Endodermal cell (in vitro differentiated cells): ENCODE data around the gene GDF15. TPM values are rescaled to one million over a fixed set of nuclear protein-coding genes. Genes with fewer than 3 reads are reported as not detected.

ENCODE experiments used
- DNase-seq: peaks from one replicate; pipeline ENCODE4 v3.0.0-alpha.2; 2017
- H3K27ac ChIP-seq: 2 replicates; pipeline ENCODE4 v1.5.1; 2013; ENCODE audit warnings: mild to moderate bottlenecking, low read depth, low read length, moderate library complexity
- H3K27me3 ChIP-seq: 2 replicates; pipeline ENCODE4 v1.6.1; 2013; ENCODE audit warnings: mild to moderate bottlenecking, low read length, moderate library complexity; ENCODE audit not compliant: insufficient read depth, control insufficient read depth, poor library complexity, severe bottlenecking
- H3K36me3 ChIP-seq: 2 replicates; pipeline ENCODE4 v1.7.0; 2013; ENCODE audit warnings: mild to moderate bottlenecking, low read length, moderate library complexity; ENCODE audit not compliant: control insufficient read depth, insufficient read depth
- H3K4me1 ChIP-seq: one replicate; pipeline ENCODE4 v1.7.0; 2013; ENCODE audit warnings: low read length; ENCODE audit not compliant: control insufficient read depth, insufficient read depth
- H3K4me3 ChIP-seq: 2 replicates; pipeline ENCODE4 v1.5.1; 2013; ENCODE audit warnings: mild to moderate bottlenecking, low read length, moderate library complexity
- H3K9ac ChIP-seq: 2 replicates; pipeline ENCODE4 v1.6.1; 2013; ENCODE audit warnings: mild to moderate bottlenecking, low read length, moderate library complexity; ENCODE audit not compliant: poor library complexity, severe bottlenecking; ENCODE audit errors: extremely low read depth
- H3K9me3 ChIP-seq: 2 replicates; pipeline ENCODE4 v1.6.1; 2013; ENCODE audit warnings: mild to moderate bottlenecking, low read length, moderate library complexity; ENCODE audit not compliant: control insufficient read depth
- H3K27ac Mint-ChIP-seq: 2 replicates; pipeline ENCODE4 v1.8.0; 2020; ENCODE audit warnings: mixed read lengths
- H3K27me3 Mint-ChIP-seq: 2 replicates; pipeline ENCODE4 v1.8.0; 2021; ENCODE audit warnings: mild to moderate bottlenecking, mixed read lengths; ENCODE audit not compliant: insufficient read depth
- H3K36me3 Mint-ChIP-seq: 2 replicates; pipeline ENCODE4 v1.8.0; 2020; ENCODE audit warnings: low read depth, mixed read lengths
- H3K4me1 Mint-ChIP-seq: 2 replicates; pipeline ENCODE4 v1.8.0; 2020; ENCODE audit warnings: mixed read lengths
- H3K4me3 Mint-ChIP-seq: 2 replicates; pipeline ENCODE4 v1.8.0; 2020; ENCODE audit warnings: mild to moderate bottlenecking, moderate library complexity, mixed read lengths
- H3K9me3 Mint-ChIP-seq: 2 replicates; pipeline ENCODE4 v1.8.0; 2020; ENCODE audit warnings: mild to moderate bottlenecking, mixed read lengths
- CTCF ChIP-seq: fragments of 200-600 bp; sonication (generic); conservative IDR thresholded peaks from 2 replicates; pipeline ENCODE4 v1.5.0; 2021; ENCODE audit warnings: antibody characterized with exemption, mild to moderate bottlenecking
- WGBS, 2 experiments: methylation state at CpG; one replicate each; pipeline versions ENCODE4 v1.1.5 to v1.1.7; 2013; ENCODE audit warnings: missing lambda C conversion rate in 2 of 2, mixed read lengths in 1 of 2; ENCODE audit not compliant: insufficient coverage in 1 of 2, insufficient read length in 1 of 2; 5-methylcytosine and 5-hydroxymethylcytosine counted together
- total RNA-seq, 2 donors: library from RNA; stranded (reverse); fragmentation: NEBNext Ultra II Directional in 1 of 2; extraction: Animal tissue kit (Norgen Biotek cat#: 25700) in 1 of 2; gene quantifications; 2 replicates in 1 of 2; 3 replicates in 1 of 2; pipeline ENCODE4 v1.2.1, GENCODE V29; 2021

Gene GDF15
- total RNA-seq, 2 donors from 2014 or later: 0.90 to 2.2 TPM

GRCh38 chr19:18340190-18340989 is 45.6 kb upstream of the GDF15 start, which contains the start of gene PGPEP1:
TSS of gene PGPEP1 (plus strand) at chr19:18340598. CDS start at chr19:18340682, 84 bp downstream.
- Histone ChIP-seq H3K36me3 (no peaks in the 10 kb centered on the region), H3K27me3 (no peaks in the 10 kb centered on the region), H3K4me3 (peak within 1 kb of the TSS; percentile 87), H3K4me1 (no peaks in the 10 kb centered on the region), H3K9ac (peak within 1 kb of the TSS; percentile 38), H3K27ac (peak within 1 kb of the TSS; percentile 89), H3K9me3 (no peaks in the 10 kb centered on the region)
- WGBS, 2 experiments: 7 to 15% methylated on average over 36 to 69 of the region's 69 CpGs
- Mint-ChIP-seq H3K4me1 (peaks cover 9% of the 10 kb centered on the region), H3K27me3 (peaks cover 2% of the 10 kb centered on the region), H3K4me3 (peak within 1 kb of the TSS; percentile 71), H3K27ac (no peak within 1 kb of the TSS), H3K9me3 (no peaks in the 10 kb centered on the region), H3K36me3 (no peaks in the 10 kb centered on the region)
- no peak for TF ChIP-seq CTCF
- peak; percentile 92 for DNase-seq

GRCh38 chr19:18340990-18341868 is 44.7 kb upstream of the GDF15 start:
- H3K27ac Mint-ChIP-seq: no peak overlapping the region
- H3K9me3 ChIP-seq: no peaks in the 10 kb centered on the region
- H3K27me3 ChIP-seq: no peaks in the 10 kb centered on the region
- H3K9ac ChIP-seq: peak overlapping the region; percentile 38
- H3K36me3 ChIP-seq: no peaks in the 10 kb centered on the region
- H3K36me3 Mint-ChIP-seq: no peaks in the 10 kb centered on the region
- peak; percentile 75 for DNase-seq
- WGBS, 2 experiments: 0 to 2% methylated on average over 2 to 17 of the region's 18 CpGs
- peak overlapping the region; percentile 89 for H3K27ac ChIP-seq
- TF ChIP-seq CTCF: no peak
- H3K9me3 Mint-ChIP-seq: no peaks in the 10 kb centered on the region
- peaks cover 10% of the 10 kb centered on the region for H3K4me1 Mint-ChIP-seq
- H3K4me1 ChIP-seq: no peaks in the 10 kb centered on the region
- H3K27me3 Mint-ChIP-seq: peaks cover 2% of the 10 kb centered on the region
- peak overlapping the region; percentile 87 for H3K4me3 ChIP-seq
- H3K4me3 Mint-ChIP-seq: peak overlapping the region; percentile 71

- Mint-ChIP-seq H3K27me3 (peaks cover 2% of the 10 kb centered on the region), H3K9me3 (no peaks in the 10 kb centered on the region), H3K27ac (no peak overlapping the region), H3K4me3 (peak overlapping the region; percentile 71), H3K4me1 (peaks cover 11% of the 10 kb centered on the region), H3K36me3 (no peaks in the 10 kb centered on the region)
- Histone ChIP-seq H3K9ac (no peak overlapping the region), H3K4me3 (no peak overlapping the region), H3K27ac (peak overlapping the region; percentile 73), H3K9me3 (no peaks in the 10 kb centered on the region), H3K27me3 (no peaks in the 10 kb centered on the region), H3K36me3 (no peaks in the 10 kb centered on the region), H3K4me1 (no peaks in the 10 kb centered on the region)
- DNase-seq: no peak
- TF ChIP-seq CTCF: no peak
- WGBS, 2 experiments: 87 to 93% methylated on average over 7 to 8 of the region's 8 CpGs
Observed at GRCh38 chr19:18342090-18342632, 43.8 kb upstream of the GDF15 start.
